ENCODE data around the gene PPARA.
"Not testable (repeated sequence)": the region's sequence is repeated elsewhere in the genome, so short reads cannot be mapped to it uniquely, and the experiment has no call there.

PPARA gene

DNA sequence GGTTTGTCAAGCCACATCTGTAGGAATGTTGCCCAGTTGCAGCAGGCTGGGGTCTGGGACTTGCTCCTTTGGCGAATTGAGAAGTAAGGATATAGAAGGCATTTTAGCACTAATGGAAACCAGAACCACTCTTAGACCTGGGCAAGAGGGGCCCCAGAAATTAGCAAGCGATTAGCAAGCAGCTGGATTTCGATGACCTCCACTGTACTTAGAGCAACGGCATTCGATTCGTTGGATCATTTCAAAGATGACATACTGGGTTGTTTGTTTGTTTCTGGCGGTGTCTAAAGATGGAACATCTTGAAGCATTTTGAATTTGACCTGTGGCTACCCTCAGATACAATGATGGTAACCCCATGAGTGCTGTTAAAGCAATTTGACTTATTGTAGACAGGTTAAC, 100.9 kb downstream of the PPARA start:
- DNase-seq: no peak

DNA sequence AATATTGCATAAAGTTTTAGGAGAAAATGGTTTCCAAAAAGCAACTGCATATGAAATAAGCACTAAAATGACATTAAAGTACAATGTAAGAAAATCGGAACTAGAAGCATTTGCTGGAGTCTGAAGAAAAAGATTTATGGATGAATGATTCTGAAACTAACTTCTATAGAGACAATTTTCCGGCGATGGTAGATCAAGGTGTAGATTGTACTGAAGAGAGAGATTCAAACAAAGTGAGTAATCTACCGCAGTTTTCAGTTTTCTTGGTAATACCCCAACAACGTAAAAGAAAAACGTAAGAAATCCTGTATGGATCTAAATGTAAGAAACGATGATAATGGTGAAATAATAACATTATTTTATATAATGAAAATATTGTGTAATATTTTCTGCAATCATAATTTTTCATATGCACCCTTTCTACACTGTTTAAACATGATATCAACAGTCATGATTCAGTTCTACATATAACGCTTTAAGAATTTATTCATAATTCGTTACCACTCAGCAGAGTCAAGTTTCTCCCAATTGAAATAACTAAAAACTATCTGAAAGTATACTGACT, 101.6 kb downstream of the PPARA start:
- no peak for DNase-seq

DNA sequence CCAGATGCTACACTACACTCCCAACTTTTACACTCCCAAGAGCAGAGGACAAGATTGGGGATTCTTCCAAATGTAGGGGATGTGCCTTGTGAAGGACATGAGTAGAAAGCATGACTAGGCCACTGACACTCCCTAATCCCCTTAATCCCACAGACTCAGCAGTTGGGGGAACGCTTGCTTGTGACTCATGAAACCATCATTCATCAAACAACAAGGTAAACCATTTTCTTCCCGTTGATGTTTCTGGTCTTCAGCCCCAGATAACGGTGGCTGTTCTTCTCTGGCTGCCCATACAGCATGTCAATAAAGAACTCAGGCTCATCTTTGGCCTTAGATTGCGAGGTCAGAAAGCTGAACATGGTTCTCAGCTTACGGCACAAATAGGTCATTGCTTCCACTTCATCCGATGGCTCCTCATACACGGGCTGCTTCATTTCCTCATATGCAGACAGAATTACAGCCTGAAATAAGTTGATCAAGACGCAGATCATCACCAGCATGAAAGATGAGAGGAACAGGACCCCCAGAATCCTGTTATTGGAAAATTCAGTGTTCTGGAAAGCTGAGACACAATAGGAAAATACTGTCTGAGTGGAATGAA, 106.1 kb downstream of the PPARA start:
- DNase-seq: no peak

GRCh38 chr22:46259374-46259773, 109.0 kb downstream of the PPARA start:
- no peak for DNase-seq

- no peak for DNase-seq
These were observed 109.7 kb downstream of the PPARA start for GRCh38 chr22:46260038-46260437.

GRCh38 chr22:46262449-46263215, 112.3 kb downstream of the PPARA start:
- DNase-seq: no peak

GRCh38 chr22:46263216-46263590, 112.9 kb downstream of the PPARA start, which contains the start of gene PKDREJ:
PKDREJ (minus strand) TSS chr22:46263343; CDS start chr22:46263322, 21 bp downstream.
- DNase-seq: no peak

DNA sequence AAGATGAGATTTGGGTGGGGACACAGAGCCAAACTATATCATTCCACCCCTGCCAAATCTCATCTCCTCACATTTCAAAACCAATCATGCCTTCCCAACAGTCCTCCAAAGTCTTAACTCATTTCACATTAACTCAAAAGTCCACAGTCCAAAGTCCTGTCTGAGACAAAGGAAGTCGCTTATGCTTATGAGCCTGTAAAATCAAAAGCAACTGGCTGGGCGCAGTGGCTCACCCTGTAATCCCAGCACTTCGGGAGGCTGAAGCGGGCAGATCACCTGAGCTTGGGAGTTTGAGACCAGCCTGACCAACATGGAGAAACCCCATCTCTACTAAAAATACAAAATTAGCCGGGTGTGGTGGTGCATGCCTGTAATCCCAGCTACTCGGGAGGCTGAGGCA, 114.2 kb downstream of the PPARA start:
- not testable (repeated sequence) for DNase-seq

DNA sequence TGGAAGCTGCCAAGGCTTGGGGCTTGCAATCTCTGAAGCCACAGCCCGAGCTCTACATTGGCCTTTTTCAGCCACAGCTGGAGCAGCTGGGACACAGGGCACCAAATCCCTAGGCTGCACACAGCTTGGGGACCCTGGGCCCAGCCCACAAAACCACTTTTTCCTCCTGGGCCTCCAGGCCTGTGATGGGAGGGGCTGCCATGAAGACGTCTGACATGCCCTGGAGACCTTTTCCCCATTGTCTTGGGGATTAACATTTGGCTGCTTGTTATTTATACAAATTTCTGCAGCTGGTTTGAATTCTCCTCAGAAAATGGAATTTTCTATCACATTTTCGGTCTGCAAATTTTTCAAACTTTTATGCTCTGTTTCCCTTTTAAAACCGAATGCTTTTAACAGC, 115.3 kb downstream of the PPARA start:
- DNase-seq: not testable (repeated sequence)

DNA sequence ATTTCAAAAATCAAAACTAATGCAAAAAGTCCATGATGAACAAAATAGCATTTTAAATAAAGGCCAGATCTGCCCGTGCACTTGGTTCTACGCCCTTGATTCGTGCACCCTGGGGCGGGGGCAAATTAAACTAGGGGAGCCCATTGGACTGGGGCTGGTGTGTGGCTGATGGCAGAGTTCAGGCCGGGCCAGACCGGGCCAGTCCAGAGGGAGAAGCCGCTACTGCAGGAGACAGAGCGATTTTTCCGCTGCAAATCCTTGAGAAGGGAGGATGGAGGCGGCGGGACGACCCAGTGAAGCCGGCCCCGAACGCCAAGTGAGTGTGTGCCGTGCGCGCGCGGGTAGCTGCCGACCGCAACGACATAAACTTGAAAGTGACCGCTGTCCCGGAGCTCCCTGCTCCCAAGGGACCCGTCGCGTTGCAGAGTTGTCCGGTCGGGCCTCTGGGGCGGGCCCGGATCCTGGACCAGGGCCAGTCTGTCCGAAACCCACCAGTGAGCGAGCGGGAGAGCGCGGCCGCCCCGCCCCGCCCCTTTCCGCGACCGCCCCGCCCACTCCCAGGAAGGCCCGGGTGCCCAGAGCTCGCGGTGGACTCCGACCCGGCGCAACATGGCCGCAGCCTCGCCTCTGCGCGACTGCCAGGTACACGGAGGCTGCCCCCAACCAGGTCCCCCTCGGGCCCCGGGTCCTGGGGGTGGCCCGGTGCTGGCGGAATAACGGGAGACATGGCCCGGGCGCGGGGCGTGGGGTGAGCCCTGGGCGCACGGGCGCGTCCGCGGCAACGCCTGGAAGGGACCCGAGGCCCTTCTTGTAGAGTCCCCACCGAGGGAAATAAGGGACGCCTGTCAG, 117.3 kb downstream of the PPARA start, which contains the start of gene TTC38:
TTC38 (plus strand) TSS at position 578 of the 849 bp plus-strand sequence; CDS start at position 610, 32 bp downstream.
- DNase-seq: no peak

GRCh38 chr22:46269564-46269963, 119.2 kb downstream of the PPARA start:
- no peak for DNase-seq

- no peak for DNase-seq
These were observed 121.9 kb downstream of the PPARA start for GRCh38 chr22:46272196-46272595.

- no peak for DNase-seq
These were observed 122.6 kb downstream of the PPARA start for GRCh38 chr22:46272762-46273431.

GRCh38 chr22:46273432-46274148, 123.3 kb downstream of the PPARA start:
- DNase-seq: no peak

- DNase-seq: no peak
These were observed 124.1 kb downstream of the PPARA start for GRCh38 chr22:46274381-46274780.

GRCh38 chr22:46275455-46276122, 125.3 kb downstream of the PPARA start:
- no peak for DNase-seq

DNA sequence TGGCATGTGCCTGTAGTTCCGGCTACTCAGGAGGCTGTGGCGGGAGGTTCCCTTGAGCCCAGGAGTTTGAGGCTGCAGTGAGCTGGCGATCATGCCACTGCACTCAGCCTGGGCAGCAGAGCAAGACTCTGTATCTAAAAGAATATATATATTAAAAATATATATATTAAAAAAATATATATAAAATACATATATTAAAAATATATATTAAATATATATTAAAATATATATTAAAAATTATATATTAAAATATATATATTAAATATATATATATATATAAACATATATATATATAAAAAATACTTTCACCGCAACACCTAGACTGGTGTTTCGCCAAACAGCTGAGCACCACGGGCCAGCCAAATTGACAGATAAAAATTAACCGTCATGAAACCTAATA, 126.2 kb downstream of the PPARA start:
- DNase-seq: no peak

- no peak for DNase-seq
These were observed 128.6 kb downstream of the PPARA start for GRCh38 chr22:46278656-46279645.

DNA sequence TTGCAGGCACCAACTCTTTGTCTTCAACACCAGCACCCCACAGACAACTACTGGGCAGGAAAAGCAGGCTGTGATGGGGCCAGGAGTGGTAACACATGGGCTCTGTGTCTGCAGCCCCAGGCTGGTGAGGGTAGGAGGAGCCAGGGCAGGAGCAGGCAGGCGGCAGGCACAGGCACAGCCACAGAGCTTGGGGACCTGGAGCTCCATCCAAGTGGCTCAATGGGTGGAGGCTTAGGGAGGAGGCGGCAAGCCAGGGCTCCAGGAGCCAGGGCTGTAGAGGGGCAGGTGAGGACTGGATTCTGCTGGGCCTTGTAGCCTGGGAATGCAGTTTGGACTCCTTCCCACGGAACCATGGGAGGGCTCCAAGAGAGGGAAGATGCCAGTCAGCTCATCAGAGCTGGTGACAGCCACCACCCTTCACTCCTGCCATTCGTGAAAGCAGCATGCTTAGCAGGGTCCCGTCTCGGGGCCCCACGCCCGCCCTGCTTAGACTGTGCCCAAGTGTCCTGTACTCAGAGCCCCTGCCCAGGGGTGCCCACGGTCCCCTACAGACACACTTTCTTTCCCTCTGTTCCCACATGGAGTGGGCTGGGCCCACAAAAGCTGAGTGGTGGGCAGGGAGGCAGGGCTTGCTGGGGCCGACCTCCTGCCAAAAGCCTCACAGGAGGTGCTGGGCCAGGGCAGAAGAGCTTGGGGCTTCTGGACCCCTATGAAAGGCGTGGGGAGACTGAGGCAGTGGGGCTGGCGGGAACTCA, 129.9 kb downstream of the PPARA start:
- no peak for DNase-seq
